Thymus (tissue), 11 donors: ENCODE data around the gene ARL11. TPM values are rescaled to one million over a fixed set of nuclear protein-coding genes. Genes with fewer than 3 reads are reported as not detected.
"Not testable (repeated sequence)": the region's sequence is repeated elsewhere in the genome, so short reads cannot be mapped to it uniquely, and the experiment has no call there.

ENCODE experiments used
- DNase-seq, 9 donors: peaks; one replicate each; pipeline ENCODE4 v3.0.0-alpha.2; 2013; ENCODE audit warnings: low spot score in 9 of 9, low read depth in 6 of 9, missing footprints in 1 of 9
- H3K27ac ChIP-seq, 2 donors: one replicate each; pipeline ENCODE4 v1.5.1; 2013; ENCODE audit warnings: control low read depth in 1 of 2, low read depth in 1 of 2, low read length in 1 of 2, mild to moderate bottlenecking in 1 of 2, moderate library complexity in 1 of 2
- H3K27me3 ChIP-seq, 2 donors: one replicate each; pipeline ENCODE4 v1.5.1; 2013; ENCODE audit warnings: low read length in 1 of 2; ENCODE audit not compliant: control insufficient read depth in 2 of 2, insufficient read depth in 1 of 2
- H3K36me3 ChIP-seq, 2 donors: one replicate each; pipeline ENCODE4 v1.5.1; 2013; ENCODE audit warnings: low read length in 1 of 2, mild to moderate bottlenecking in 1 of 2, moderate library complexity in 1 of 2; ENCODE audit not compliant: control insufficient read depth in 2 of 2, insufficient read depth in 2 of 2
- H3K4me1 ChIP-seq, 2 donors: one replicate each; pipeline ENCODE4 v1.5.1; 2013; ENCODE audit warnings: low read length in 2 of 2; ENCODE audit not compliant: control insufficient read depth in 2 of 2, insufficient read depth in 2 of 2
- H3K4me3 ChIP-seq, 2 donors: one replicate each; pipeline ENCODE4 v1.5.1; 2013; ENCODE audit warnings: low read length in 2 of 2, control low read depth in 1 of 2, mild to moderate bottlenecking in 1 of 2
- H3K9me3 ChIP-seq, 2 donors: one replicate each; pipeline ENCODE4 v1.5.1; 2013; ENCODE audit warnings: low read length in 1 of 2, mild to moderate bottlenecking in 1 of 2; ENCODE audit not compliant: control insufficient read depth in 2 of 2, insufficient read depth in 1 of 2
- WGBS: extraction: QIAGEN DNeasy Blood & Tissue Kit; methylation state at CpG from one replicate; pipeline ENCODE4 v1.1.7; 2013; 5-methylcytosine and 5-hydroxymethylcytosine counted together
- polyA plus RNA-seq: library from polyadenylated mRNA; stranded (reverse); fragments of 200-250 nt; gene quantifications from one replicate; pipeline ENCODE4 v1.2.3, GENCODE V29; 2013
- total RNA-seq: library from RNA; stranded (reverse); fragments of 120-200 nt; gene quantifications from one replicate; pipeline ENCODE4 v1.2.4, GENCODE V29; 2013
- donor health status: healthy.

Gene ARL11
- total and polyA plus RNA-seq, 2 donors = 1.3 to 2.7 TPM

DNA sequence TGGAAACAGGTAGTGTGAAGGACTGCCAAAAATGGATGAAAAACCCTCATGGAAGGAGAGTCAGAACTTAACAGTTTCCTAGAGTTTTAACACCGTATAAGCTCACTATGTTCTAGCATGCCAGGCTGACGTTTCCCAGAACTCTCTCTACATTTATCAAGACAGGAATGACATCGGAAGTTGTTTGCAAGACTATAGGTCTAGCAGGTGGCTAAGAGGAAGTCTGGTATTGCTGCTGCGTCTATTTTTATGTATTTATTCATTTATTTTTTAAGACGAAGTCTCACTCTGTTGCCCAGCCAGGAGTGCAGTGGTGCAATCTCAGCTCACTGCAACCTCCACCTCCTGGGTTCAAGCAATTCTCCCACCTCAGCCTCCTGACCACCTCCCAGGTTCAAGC, 20.5 kb upstream of the ARL11 start:
- 26% methylated on average over 5 of the region's 5 CpGs for WGBS
- Histone ChIP-seq H3K27ac (no peak overlapping the region), H3K9me3 (no peaks in the 10 kb centered on the region), H3K4me1 (peaks cover 0 to 8% of the 10 kb centered on the region in 2 donors), H3K36me3 (no peaks in the 10 kb centered on the region), H3K4me3 (no peak overlapping the region), H3K27me3 (no peaks in the 10 kb centered on the region)
- DNase-seq = no peak

DNA sequence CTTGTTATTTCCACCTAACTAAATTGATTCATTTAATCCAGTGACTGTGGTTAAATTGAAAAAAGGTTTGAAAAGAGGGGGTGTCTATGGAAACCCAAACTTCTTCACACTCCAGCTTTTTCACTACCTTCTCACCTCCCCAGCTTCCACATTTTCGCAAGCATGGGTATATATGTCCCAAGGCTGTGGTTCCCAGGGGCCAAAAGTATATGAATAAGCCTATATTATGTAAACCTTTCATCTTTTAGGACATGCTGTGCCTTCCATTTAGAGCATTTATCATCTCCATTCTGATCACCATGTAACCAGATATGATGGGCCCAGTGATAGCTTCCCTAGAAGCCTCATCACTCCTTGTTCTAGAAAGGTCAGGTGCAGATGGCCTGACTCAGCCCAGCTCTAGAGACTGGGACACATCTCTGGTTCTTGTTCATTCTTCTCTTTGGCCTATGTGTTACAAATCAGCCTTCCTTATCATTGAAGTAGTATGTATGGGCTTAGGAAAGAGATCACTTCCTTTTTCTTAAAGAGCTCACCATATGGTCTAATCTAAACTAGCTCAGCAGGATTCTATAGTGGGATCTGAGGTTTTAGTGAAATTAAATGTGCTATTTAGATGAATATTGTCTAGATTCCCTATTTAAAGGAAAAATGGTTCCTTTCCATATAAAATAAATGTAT, 19.5 kb upstream of the ARL11 start:
- WGBS = 97% methylated on average over 1 of the region's 1 CpG
- no peak overlapping the region for H3K4me3 ChIP-seq
- no peaks in the 10 kb centered on the region for H3K27me3 ChIP-seq
- H3K36me3 ChIP-seq = no peaks in the 10 kb centered on the region
- no peak for DNase-seq
- no peaks in the 10 kb centered on the region for H3K9me3 ChIP-seq
- peaks cover 0 to 8% of the 10 kb centered on the region in 2 donors for H3K4me1 ChIP-seq
- no peak overlapping the region for H3K27ac ChIP-seq

DNA sequence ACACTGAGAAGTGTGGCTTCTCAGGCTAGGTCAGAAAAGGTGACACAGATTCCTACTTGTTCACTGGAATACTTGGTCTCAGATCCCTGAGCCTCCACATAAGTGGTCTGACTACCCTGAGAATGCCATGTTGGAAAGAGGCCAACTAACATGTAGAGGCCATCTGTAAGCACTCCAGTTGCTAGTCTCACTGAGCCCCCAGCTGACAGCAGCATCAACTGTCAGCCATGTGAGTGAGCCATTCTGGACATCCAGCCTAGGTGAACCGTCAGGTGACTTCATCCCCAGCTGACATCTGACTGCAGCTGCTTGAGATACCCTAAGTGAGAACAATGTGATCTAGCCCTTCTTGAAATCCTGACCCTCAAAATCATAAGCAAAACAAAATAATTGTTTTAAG, 18.1 kb upstream of the ARL11 start:
- no peak overlapping the region for H3K27ac ChIP-seq
- peaks cover 0 to 6% of the 10 kb centered on the region in 2 donors for H3K4me1 ChIP-seq
- no peaks in the 10 kb centered on the region for H3K27me3 ChIP-seq
- H3K4me3 ChIP-seq = no peak overlapping the region
- WGBS = 93% methylated on average over 1 of the region's 1 CpG
- no peak for DNase-seq
- no peaks in the 10 kb centered on the region for H3K9me3 ChIP-seq
- H3K36me3 ChIP-seq = no peaks in the 10 kb centered on the region

DNA sequence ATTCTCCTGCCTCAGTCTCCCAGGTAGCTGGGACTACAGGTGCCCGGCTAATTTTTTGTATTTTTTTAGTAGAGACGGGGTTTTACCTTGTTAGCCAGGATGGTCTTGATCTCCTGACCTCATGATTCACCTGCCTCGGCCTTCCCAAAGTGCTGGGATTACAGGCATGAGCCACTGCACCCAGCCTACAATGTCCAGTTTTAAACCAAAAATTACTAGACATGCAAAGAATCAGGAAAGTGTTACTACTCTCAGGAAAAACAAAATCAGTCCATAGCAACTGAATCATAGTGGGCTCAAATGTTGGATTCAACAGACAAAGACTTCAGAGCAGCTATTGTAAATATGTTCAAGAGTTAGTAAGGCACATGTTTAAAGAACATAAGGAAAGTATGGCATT, 16.3 kb upstream of the ARL11 start:
- not testable (repeated sequence) for H3K36me3 ChIP-seq, DNase-seq, H3K27ac ChIP-seq, H3K9me3 ChIP-seq, H3K27me3 ChIP-seq, H3K4me1 ChIP-seq, H3K4me3 ChIP-seq
- WGBS = over 99% methylated on average over 3 of the region's 3 CpGs

DNA sequence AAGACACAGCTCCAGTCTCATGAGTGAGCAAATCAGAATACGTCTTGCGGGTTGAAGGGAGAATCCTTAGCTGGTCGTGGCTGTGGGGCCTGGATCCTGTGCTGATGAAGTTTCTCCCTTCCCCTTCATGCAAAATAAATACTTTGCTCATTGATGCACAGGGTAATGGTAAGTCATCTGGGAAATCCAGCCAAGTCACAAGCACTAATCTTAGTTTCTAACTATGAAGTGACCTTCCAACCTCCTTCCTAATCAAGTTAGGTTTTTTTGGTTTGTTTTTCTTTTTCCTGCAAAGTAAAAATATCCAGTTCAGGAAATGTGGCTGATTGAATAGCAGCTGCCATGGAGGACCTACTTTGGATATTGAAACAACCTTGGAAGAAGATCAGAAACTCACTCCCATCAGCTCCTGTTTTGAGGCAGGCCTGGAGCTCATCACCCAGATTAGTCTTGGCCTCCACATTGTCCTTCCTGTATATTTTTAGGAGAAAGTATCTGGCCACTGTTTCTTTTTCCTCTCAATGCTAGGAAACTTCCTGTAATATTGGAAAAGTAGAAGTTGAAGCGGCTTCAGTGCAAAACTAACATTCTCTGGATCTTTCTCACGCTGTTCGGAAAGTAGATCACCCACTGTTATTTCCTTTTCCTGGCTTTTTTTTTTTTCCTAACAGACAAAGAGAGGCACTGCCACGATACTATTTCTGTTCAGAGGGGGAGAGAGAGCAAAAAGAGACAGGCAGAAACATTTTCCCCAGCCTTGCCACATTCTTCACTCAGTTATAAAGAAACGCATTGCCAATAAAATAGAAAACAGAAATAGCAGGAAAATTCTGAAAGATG, 12.3 kb upstream of the ARL11 start:
- H3K4me3 ChIP-seq = no peak overlapping the region
- peak overlapping the region in 1 of 2 donors; percentile 28 for H3K27ac ChIP-seq
- no peaks in the 10 kb centered on the region for H3K27me3 ChIP-seq
- WGBS = 73% methylated on average over 8 of the region's 8 CpGs
- no peaks in the 10 kb centered on the region for H3K9me3 ChIP-seq
- no peaks in the 10 kb centered on the region for H3K36me3 ChIP-seq
- no peak for DNase-seq
- peaks cover 0 to 28% of the 10 kb centered on the region in 2 donors for H3K4me1 ChIP-seq

DNA sequence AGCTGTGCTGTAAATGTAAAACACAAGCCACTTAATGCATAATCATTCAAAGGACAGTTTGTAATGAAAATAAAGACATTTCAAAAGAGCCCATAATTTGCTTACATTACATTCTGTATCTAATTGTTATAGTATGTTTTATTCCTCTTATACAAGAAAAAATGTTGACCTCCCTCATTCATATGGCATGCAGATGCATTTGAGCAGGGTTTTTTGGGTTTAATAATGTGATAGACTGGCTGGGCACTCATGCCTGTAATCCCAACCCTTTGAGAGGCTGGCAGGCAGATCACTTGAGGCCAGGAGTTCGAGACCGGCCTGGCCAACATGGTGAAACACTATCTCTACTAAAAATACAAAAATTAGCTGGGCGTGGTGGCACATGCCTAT, 11.6 kb upstream of the ARL11 start:
- Histone ChIP-seq H3K27ac (peak overlapping the region in 1 of 2 donors; percentile 28), H3K27me3 (no peaks in the 10 kb centered on the region), H3K4me3 (no peak overlapping the region), H3K4me1 (peaks cover 0 to 28% of the 10 kb centered on the region in 2 donors), H3K36me3 (no peaks in the 10 kb centered on the region), H3K9me3 (no peaks in the 10 kb centered on the region)
- DNase-seq = no peak
- WGBS = 93% methylated on average over 3 of the region's 3 CpGs

DNA sequence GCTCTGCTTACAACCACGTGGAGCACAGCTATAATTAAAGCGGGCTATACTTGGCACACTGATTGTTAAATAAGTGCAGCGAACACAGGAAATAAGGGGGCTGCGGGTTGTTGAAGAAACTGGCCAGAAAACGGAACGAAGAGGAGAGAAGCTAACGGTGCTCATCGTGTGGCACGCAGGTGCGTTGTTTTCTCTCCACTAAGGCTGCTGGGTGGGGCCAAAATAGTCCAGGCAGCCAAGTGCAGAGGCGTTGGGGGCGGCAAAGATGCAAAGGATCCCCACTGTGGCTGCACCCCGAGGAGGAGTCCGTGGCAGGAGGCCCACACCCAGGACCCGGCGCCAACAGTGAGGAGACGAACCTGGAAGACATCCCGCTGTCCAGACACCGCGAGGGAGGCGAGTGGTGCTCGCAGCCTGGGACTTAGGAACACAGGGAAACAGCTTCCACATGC, 8.1 kb upstream of the ARL11 start:
- 53% methylated on average over 22 of the region's 22 CpGs for WGBS
- H3K4me1 ChIP-seq = peaks cover 0 to 28% of the 10 kb centered on the region in 2 donors
- no peaks in the 10 kb centered on the region for H3K36me3 ChIP-seq
- H3K27ac ChIP-seq = peak overlapping the region; percentile 36 to 65
- no peaks in the 10 kb centered on the region for H3K9me3 ChIP-seq
- peak in 3 of 9 donors; percentile 28 to 51 (median 48) for DNase-seq
- H3K4me3 ChIP-seq = peak overlapping the region; percentile 1 to 29
- no peaks in the 10 kb centered on the region for H3K27me3 ChIP-seq

DNA sequence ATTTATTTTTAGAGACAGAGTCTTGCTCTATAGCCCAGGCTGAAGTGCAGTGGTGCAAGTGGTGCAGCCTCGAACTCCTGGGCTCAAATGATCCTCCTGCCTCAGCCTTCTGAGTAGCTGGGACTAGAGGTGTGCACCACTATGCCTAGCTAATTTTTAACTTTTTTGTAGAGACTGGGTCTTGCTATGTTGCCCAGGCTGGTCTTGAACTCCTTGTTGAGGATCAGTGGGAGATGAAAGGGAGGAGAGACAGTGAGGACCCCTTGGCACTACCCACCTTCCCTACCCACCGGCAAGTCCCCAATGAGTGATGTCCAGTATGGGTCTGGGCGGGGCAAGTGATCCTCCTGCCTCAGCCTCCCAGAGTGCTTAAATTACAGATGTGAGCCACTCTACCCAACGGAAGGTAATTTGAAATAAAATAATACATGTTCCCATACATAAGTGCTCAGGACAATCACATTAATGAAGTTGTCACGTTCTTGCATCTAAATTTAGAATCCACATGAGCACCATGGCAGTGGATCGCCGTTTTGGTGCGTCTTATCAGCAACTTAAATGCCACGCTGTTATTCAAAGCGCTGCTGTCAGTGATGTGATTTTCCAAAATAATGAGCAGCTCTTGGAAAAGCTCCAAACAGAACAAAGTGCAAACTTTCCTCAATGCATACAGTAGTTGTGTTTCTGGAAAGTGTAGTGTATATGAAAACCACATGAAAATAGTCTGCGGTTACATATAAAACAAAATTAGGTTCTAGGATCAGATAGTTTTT, 5.9 kb upstream of the ARL11 start:
- Histone ChIP-seq H3K36me3 (no peaks in the 10 kb centered on the region), H3K9me3 (no peaks in the 10 kb centered on the region), H3K4me3 (no peak overlapping the region), H3K27ac (no peak overlapping the region), H3K27me3 (no peaks in the 10 kb centered on the region), H3K4me1 (peaks cover 0 to 25% of the 10 kb centered on the region in 2 donors)
- 85% methylated on average over 11 of the region's 11 CpGs for WGBS
- DNase-seq = no peak

DNA sequence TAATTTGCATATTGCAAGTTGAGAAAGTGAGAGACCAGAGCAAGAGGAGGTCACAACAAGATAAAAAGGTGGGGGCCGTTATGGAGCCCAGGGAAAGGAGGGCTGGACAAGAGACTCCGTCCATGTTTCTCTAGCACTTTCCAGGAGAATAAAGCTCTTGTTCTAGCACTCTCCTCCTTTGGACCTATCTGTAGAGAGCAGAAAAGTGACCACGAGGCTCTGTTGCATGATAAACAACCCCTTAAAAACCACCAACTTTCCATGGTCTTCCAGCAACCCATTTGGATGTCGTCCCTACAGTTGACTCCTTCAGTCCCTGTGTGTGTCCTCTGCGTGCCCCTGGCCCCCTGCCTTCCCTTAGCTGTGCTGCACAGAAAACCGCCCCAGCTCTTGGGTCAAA, 4.1 kb upstream of the ARL11 start:
- H3K27me3 ChIP-seq = no peaks in the 10 kb centered on the region
- no peak overlapping the region for H3K4me3 ChIP-seq
- 94% methylated on average over 6 of the region's 6 CpGs for WGBS
- DNase-seq = no peak
- no peaks in the 10 kb centered on the region for H3K36me3 ChIP-seq
- H3K4me1 ChIP-seq = peaks cover 7 to 25% of the 10 kb centered on the region in 2 donors
- H3K27ac ChIP-seq = no peak overlapping the region
- H3K9me3 ChIP-seq = no peaks in the 10 kb centered on the region
